Esophagus squamous epithelium (tissue), 5 donors: ENCODE measurements around the gene EPHA4. TPM values are rescaled to one million over a fixed set of nuclear protein-coding genes. Genes with fewer than 3 reads are reported as not detected.

Experiments
- DNase-seq: peaks from one replicate; lab custom pipeline; 2025; lab: John Stamatoyannopoulos, UW
- H3K27ac ChIP-seq, 4 donors: fragments of 200-600 bp; sonication (generic); one replicate each; pipeline ENCODE4 v1.5.1; 2016 to 2019; ENCODE audit warnings: mild to moderate bottlenecking in 1 of 4
- H3K27me3 ChIP-seq, 4 donors: fragments of 200-600 bp; sonication (generic); 1 replicate in 3 of 4; 2 replicates in 1 of 4; pipeline versions ENCODE4 v1.5.1 to v1.6.0; 2017 to 2021; ENCODE audit warnings: antibody characterized with exemption in 1 of 4
- H3K36me3 ChIP-seq, 3 donors: fragments of 200-600 bp; sonication (generic); one replicate each; pipeline ENCODE4 v1.5.1; 2016 to 2019
- H3K4me1 ChIP-seq, 3 donors: fragments of 200-600 bp; sonication (generic); one replicate each; pipeline ENCODE4 v1.5.1; 2017 to 2019
- H3K4me3 ChIP-seq, 4 donors: fragments of 200-600 bp; sonication (generic); 1 replicate in 3 of 4; 2 replicates in 1 of 4; pipeline ENCODE4 v1.5.1; 2016 to 2019; ENCODE audit warnings: mild to moderate bottlenecking in 2 of 4, moderate library complexity in 1 of 4
- H3K9me3 ChIP-seq, 3 donors: fragments of 200-600 bp; sonication (generic); one replicate each; pipeline ENCODE4 v1.5.1; 2016 to 2019
- CTCF ChIP-seq, 6 experiments: fragments of 450-650 bp in 4 of 6; fragments of 200-600 bp in 2 of 6; sonication (generic) in 2 of 6; IDR thresholded peaks; one replicate each; pipeline ENCODE4 v1.5.1; 2016 to 2019; ENCODE audit warnings: antibody characterized with exemption in 6 of 6, mild to moderate bottlenecking in 4 of 6, moderate library complexity in 4 of 6
- POLR2A ChIP-seq, 4 donors: fragments of 450-650 bp; IDR thresholded peaks; one replicate each; pipeline ENCODE4 v1.6.1; 2017; ENCODE audit warnings: antibody characterized with exemption in 4 of 4, mild to moderate bottlenecking in 4 of 4, moderate library complexity in 3 of 4
- WGBS, 2 donors: methylation state at CpG; one replicate each; pipeline ENCODE4 v1.1.5; 2018; 5-methylcytosine and 5-hydroxymethylcytosine counted together
- intact Hi-C: fragments of 100-400 bp; cut with DNase I; formaldehyde crosslinking; loops from one replicate; pipeline ENCODE4 v1.15.0; 2022
- total RNA-seq, 4 donors: library from RNA; depleted of rRNA; stranded (reverse); fragments of >200 nt; gene quantifications; one replicate each; pipeline ENCODE4 v1.1.0, GENCODE V29; 2016
- donor health status: DM: yes; HTN: yes; CAD: no.

EPHA4 gene
- total RNA-seq, 4 donors from 2014 or later, result 5.9 to 30.3 (median 25.2) TPM

GRCh38 chr2:221482666-221483455 lies 89.2 kb downstream of the EPHA4 start:
- Histone ChIP-seq H3K4me1 (peaks cover 0 to 10% (median 8%) of the 10 kb centered on the region in 3 donors), H3K4me3 (no peak overlapping the region), H3K36me3 (no peaks in the 10 kb centered on the region), H3K27me3 (no peaks in the 10 kb centered on the region), H3K27ac (no peak overlapping the region), H3K9me3 (no peaks in the 10 kb centered on the region)
- no peak for DNase-seq
- WGBS, 2 donors, result 62 to 69% methylated on average over 12 of the region's 12 CpGs
- TF ChIP-seq CTCF (IDR thresholded peaks at IDR 0.05) (no peak), POLR2A (IDR thresholded peaks at IDR 0.05) (no peak)
- intact Hi-C loops, result no loop called here

- WGBS, 2 donors, result 89 to 97% methylated on average over 3 of the region's 3 CpGs
- Histone ChIP-seq H3K4me1 (peaks cover 0 to 13% (median 13%) of the 10 kb centered on the region in 3 donors), H3K36me3 (no peaks in the 10 kb centered on the region), H3K9me3 (no peaks in the 10 kb centered on the region), H3K4me3 (no peak overlapping the region), H3K27ac (no peak overlapping the region), H3K27me3 (no peaks in the 10 kb centered on the region)
- DNase-seq, result no peak
- intact Hi-C loops, result no loop called here
- TF ChIP-seq CTCF (IDR thresholded peaks at IDR 0.05) (no peak), POLR2A (IDR thresholded peaks at IDR 0.05) (no peak)
Observed at GRCh38 chr2:221480821-221481220, 91.3 kb downstream of the EPHA4 start.

- H3K4me3 ChIP-seq, result no peak overlapping the region
- DNase-seq, result no peak
- H3K36me3 ChIP-seq, result no peaks in the 10 kb centered on the region
- TF ChIP-seq CTCF (IDR thresholded peaks at IDR 0.05), result no peak
- TF ChIP-seq POLR2A (IDR thresholded peaks at IDR 0.05), result no peak
- intact Hi-C loops, result no loop called here
- no peaks in the 10 kb centered on the region for H3K27me3 ChIP-seq
- WGBS, 2 donors, result 62 to 85% methylated on average over 6 to 7 of the region's 7 CpGs
- no peaks in the 10 kb centered on the region for H3K9me3 ChIP-seq
- peaks cover 0 to 13% (median 13%) of the 10 kb centered on the region in 3 donors for H3K4me1 ChIP-seq
- no peak overlapping the region for H3K27ac ChIP-seq
Observed at GRCh38 chr2:221480163-221480562, 91.9 kb downstream of the EPHA4 start.

- DNase-seq, result no peak
- WGBS, 2 donors, result 8 to 48% methylated on average over 2 of the region's 2 CpGs
- H3K4me3 ChIP-seq, result no peak overlapping the region
- H3K36me3 ChIP-seq, result no peaks in the 10 kb centered on the region
- peaks cover 0 to 13% (median 13%) of the 10 kb centered on the region in 3 donors for H3K4me1 ChIP-seq
- no peaks in the 10 kb centered on the region for H3K9me3 ChIP-seq
- TF ChIP-seq CTCF (IDR thresholded peaks at IDR 0.05) (no peak), POLR2A (IDR thresholded peaks at IDR 0.05) (no peak)
- H3K27me3 ChIP-seq, result no peaks in the 10 kb centered on the region
- intact Hi-C loops, result no loop called here
- H3K27ac ChIP-seq, result no peak overlapping the region
Observed at GRCh38 chr2:221478485-221478863, 93.6 kb downstream of the EPHA4 start.

GRCh38 chr2:221477714-221478484 lies 94.2 kb downstream of the EPHA4 start:
- Histone ChIP-seq H3K9me3 (no peaks in the 10 kb centered on the region), H3K4me3 (no peak overlapping the region), H3K36me3 (no peaks in the 10 kb centered on the region), H3K27me3 (no peaks in the 10 kb centered on the region), H3K27ac (no peak overlapping the region), H3K4me1 (peaks cover 0 to 13% (median 13%) of the 10 kb centered on the region in 3 donors)
- intact Hi-C loops, result no loop called here
- whole genome bisulfite sequencing, 2 donors, result 60 to 67% methylated on average over 8 of the region's 8 CpGs
- DNase-seq, result no peak
- TF ChIP-seq CTCF (IDR thresholded peaks at IDR 0.05), result no peak
- TF ChIP-seq POLR2A (IDR thresholded peaks at IDR 0.05), result no peak
